GM15510 (cell line): Measurements from ENCODE around the gene PALLD.

Source experiments
- POLR2A ChIP-seq: IDR thresholded peaks from 3 replicates; pipeline ENCODE4 v1.6.1; 2011; ENCODE audit warnings: borderline replicate concordance; ENCODE audit not compliant: insufficient read length; ENCODE audit errors: extremely low read depth

The PALLD gene

DNA sequence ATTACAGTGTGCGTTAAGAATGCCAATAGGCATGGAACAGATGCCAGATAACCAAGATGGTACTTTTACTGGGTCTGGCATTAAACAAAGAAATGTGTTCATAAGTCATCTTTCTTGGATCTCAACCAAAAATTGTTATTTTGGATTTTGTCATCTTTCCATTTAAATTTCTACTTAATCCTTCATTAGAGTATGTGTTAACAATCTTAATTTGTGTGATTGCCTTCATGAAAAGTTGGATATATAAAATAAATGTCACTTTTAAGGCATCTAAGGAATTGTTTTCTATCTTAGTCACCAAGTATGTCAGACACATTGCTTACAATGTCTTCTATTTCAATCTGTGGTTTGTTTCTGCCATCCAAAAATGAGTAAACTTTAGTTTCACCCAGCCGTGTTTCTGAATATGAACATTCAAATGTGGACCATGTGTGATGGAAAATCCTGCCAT, 87.5 kb downstream of the PALLD start:
- TF ChIP-seq POLR2A, result no peak

DNA sequence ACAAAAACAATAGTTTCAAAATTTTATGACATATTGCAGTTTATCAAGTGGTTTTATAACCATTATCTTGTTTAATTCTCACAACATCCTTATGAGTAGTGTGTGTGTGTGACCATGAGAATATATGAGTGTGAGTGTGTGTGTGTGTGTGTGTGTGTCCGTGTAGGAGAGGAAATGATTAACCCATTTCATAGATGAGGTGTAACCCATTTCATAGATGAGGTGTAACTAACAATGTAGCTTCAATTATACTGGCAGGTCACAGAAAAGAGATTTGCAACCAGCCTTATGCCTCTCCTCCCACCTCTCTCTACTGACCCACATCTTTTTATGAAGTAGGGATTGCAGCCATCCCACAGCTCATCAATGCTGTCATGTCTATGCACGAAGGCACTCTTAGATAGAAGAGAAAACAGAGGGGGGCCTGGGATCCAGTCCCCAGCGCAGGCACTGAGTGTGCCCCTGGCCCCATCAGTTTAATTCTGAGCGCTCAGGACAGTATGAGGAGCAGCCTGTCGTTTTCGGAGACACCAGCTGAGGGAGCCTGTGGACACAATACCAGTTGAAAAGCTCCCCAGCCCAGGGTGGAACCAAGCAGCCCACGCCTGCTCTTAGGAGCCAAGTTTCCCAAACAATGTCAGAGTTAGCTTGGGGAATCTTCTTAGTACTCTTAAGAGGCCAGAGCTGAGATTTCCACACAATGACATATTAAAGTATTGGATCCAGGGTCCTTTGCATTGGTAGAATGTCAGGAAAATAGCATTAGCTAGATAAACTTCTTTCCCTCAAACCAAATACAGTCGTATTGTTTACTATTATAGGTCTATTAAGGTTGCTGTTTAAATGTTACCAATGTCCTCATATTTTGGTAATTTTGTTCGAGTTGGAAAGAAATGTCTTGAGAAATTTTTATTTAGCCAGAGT, 88.6 kb downstream of the PALLD start:
- TF ChIP-seq POLR2A, result no peak

DNA sequence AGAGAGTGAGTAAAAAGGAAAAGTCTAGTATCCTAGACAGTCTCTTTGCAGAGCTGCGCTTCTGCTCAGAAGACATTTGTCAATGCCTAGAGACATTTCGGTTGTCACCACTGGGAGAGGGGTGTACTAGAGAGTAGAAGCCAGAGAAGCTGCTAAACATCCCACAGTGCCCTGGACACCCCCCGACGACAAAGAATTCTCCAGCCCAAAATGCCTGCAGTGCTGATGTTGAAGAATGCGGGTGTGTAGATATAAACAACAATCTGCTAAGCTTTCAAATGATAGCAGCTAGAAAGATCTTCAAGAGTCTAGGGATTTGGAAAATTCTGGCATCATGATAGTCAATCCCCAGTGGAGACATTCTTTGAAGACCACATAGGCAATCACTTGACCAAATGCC, 90.1 kb downstream of the PALLD start:
- no peak for TF ChIP-seq POLR2A

DNA sequence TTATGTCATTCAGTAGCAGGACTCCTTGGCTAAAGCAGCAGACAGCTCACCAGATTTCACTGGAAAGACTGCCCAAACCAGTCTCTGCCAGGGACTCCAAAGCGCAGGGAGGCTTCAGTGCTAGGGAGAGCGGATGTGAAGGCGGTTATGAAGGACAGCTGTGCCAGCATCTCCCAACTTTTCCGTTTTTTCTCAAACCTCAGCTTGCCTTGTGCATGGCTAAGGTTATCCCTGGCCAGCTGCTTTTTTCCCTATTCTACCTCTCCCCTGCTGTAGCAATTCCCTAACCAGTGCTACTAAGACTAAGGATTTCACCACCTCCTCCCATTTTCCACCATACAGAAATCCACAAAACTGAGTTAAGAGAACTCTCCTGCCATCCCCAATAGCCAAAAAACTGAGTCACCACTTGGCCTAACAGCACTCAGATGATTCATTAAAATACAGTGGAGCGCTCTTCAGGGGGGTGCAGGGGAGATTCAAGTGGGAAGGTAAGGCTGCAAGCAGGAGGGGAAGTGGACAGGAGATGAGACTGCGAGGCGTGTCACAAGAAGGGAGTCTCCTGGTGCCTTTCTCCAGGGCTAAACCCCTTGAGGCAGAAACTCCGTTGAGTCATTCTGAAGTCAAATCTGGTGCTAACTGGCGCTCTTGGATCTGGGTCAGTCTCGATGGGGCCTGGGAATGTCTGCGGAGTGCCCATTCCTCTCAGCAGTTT, 90.7 kb downstream of the PALLD start:
- TF ChIP-seq POLR2A, result no peak

DNA sequence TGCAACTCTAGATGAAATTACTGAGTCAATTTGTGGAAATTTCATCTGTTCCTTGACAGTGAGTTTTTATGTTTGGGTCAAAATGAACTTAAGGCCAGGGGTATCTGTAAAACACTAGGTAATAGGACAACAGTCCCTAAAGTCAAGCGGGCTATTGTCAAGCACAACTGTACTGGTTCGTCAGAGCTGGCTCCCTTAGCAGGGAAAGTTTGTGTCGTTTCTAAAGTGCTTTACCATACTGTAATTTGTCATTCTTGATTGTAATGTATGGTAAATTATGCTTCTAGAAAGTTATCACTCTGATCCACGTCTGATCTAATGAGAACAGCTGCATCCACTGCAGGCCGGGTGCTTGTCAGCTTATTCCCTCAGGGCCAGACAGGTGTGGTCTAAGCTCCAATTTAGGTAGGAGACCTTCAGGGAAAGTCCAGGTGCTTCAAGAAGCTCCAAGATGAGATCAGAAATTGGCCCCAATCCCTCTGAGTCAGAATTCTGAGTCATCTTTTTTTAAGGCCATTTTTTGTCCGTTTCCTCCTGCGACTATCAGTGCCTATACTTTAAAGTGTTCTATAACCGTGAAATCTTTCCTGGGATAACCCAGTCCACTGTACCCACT, 92.2 kb downstream of the PALLD start:
- TF ChIP-seq POLR2A, result no peak

DNA sequence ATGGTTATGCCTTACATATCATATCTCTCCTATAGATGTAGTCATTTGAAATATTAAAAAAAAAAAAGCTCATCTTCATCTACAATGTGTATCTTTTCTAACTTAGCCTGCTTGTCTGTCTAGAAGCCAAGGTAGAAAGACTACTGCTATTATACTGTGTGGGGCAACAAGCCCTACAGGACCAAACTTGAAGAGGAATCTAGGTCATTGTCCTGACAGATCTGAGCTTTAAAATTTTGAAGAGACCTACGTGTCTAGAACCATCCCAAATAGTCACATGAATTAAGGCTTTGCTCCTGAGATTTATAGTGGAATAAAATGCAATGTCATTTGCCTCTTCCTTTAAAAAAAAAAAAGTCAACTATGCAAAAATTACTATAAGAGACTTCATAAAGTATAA, 95.8 kb downstream of the PALLD start:
- no peak for TF ChIP-seq POLR2A

DNA sequence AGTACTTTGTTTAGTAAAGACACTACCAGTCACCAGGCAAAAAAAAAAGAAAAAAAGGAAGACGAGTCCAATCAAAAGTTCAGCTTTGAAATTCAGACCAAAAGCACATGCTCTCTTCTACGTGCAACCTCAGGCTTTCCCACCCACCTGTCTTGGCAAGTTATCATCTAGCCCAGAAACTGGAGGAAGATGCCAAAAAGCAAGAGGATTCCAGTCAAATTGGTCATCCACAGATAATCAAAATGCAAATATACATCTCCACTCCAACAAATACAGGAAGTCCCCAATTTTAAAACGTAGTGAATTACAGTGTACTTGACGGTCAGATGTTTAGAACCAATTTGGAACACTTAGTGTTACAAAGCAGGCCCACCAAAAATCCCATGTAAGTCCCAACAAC, 96.5 kb downstream of the PALLD start:
- TF ChIP-seq POLR2A, result no peak

DNA sequence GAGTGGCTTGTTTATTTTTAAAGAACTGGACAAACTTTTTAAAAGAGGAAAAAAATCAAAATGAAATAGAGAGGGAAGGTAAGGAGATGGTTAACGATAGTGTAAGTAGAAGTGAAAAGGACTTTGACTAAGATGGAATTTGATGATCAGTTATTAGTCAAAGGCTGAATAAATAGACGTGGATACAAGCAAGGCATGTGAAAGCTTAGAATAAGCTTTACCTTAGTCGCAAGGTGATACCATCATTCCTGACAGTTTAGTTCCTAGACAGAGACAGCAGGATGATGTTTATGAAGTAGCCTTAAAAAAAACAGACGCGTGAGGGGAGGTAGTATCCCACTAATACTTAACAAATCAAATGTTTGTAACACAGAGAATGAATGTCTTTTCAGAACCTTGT, 97.3 kb downstream of the PALLD start:
- no peak for TF ChIP-seq POLR2A

DNA sequence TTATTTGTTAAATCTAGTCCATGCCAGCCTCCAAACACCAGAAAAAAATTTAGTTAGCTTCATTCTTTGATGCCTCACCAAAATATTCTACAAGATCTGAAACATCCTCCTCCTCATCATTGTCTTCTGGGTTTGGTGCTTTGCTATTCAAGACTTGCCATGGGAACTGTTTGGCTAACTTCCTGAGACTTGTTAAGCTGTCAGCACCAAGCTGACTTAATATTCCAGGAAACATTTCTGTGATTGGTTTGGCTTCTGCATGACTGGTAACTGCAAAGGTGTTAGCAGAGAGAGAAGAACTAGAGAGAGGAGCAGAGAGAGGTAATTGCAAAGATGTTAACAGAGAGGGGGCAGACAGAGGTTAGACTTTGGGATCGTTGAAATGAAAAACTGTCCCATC, 101.3 kb downstream of the PALLD start:
- TF ChIP-seq POLR2A, result no peak

DNA sequence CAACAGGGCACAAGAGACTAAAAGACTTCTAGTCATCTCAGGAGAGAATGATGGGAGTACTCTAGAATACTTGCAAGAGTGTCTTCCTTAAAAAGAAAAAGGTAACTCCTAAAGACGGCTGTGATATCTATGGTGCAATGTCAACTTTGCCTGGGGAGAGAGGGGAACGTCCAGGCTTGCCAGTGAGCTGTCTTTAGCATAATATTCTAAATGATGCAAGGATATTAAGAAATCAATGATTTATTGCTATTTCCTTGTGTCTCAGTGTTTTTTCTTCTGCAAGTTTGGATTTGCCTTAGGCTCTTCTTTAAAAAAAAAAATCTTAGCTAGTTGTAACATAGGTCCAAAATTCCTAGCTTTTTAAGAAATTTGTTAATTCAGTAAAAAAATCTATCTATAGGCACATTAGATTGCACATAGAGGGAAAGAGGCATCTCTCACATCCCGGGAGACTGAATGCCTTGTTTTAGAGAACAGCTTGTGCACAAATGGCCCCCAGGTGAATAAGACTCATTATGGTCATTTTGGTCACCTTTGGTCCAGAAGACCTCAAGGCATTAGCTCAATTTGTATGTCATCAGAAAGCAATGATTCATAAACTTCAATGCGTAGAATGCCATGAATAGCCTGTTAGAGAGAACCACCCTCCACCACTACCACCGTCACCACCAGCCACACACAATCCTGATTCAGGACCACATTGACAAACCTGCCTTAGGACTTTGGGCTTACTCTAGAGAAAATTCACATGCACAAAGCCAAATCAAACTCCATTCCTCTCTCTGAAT, 104.1 kb downstream of the PALLD start:
- TF ChIP-seq POLR2A, result no peak

DNA sequence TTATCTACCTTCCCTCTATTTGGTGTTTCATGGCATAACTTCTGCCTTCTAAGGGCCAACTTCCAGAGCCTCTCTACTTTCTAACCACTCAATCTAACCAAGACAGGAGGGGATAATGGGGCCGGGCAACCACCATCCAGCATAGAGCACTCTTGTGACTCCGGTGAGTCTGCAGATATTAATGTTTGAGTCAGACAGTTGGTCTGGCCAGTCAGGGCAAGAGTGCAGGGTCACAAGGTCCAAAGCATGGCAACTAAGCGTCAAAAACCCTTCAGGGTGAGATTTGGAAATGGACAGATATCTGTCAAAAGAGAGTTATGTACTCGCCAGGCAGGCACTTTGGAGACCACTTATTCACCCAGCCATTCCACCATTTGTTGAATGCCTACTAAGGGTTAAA, 105.0 kb downstream of the PALLD start:
- no peak for TF ChIP-seq POLR2A

DNA sequence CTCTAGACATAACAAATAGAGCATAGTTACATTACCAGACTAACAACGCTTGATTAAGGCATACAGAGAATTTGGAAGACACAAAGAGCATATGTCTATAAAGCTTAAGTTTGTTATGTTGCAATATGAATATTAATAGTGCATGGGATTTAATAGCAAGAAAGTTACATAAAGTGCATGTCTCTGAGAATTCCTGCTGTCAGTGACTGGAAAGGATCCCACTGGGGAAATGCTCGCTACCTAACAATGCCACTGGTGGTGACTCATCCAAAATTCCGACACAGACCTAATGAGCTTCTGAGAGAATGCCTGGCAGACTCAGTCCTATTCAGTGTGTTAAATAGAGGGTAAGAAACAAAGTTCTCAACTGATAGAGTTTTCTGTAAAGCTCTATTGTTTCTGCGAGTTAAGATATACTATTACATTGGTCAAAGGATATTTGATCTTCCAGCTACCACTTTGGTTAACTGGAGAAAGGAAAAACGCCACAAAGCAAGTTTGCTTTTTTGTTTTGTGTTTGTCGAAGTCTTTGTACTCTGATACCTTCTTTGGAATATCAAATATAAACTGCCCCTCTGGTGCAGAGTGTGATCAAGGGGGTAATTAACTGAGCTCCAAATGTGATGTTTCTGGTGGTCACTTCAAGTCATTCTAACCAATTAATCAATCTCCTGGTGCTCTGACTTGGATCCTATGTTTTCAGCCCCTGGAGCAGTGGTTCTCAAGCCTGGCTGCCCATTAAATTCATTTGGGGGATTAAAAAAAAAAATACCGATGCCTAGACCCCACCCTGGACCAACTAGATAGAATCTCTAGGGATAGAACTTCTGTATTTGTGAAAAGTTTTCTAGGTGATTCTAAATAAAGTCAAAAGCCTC, 107.9 kb downstream of the PALLD start:
- no peak for TF ChIP-seq POLR2A

DNA sequence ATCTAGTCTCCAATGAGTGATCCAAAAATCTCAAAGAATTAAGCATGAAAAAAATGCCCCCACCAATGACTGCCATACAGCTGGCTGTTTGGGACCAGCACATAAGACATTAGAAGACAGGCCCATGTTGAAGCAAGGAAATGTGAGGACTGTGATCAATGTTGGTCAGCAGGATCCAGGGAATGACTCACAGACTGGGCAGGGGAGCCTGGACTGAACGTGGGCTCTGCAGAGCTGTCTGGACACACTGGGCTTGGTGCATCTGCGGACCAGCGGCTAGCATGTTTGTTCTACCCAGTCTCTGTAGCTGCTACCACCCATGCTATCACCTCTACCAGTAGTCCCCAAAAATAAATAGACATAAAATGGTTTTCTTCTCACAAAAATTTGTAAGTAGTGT, 108.6 kb downstream of the PALLD start:
- no peak for TF ChIP-seq POLR2A

DNA sequence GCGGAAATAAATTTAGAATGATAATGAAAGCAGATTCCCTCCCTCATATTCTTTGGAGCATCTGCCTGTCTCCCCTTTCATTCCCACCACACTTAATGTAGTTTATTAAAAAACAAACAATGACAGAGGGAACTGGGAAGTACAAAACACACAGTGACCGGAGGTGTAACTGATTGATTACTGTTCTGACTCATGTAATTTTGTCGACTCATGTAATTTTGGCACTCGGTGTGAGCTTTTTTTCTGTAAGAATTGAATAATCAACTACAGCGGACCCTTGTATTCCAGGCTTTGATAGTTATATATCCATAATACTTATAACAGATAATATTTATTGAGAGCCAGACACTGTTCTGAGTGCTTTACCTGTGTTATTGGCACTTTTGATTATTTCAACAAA, 110.4 kb downstream of the PALLD start:
- no peak for TF ChIP-seq POLR2A
